Vagina (tissue), 2 donors: ENCODE measurements around the gene ATP8A1. TPM values are rescaled to one million over a fixed set of nuclear protein-coding genes. Genes with fewer than 3 reads are reported as not detected.

Source experiments
- DNase-seq, 2 donors: peaks; one replicate each; pipeline ENCODE4 v3.0.0-alpha.2; 2017; ENCODE audit errors: extremely low spot score in 2 of 2
- H3K27ac ChIP-seq: fragments of 200-600 bp; sonication (generic); one replicate; pipeline ENCODE4 v1.5.1; 2019
- H3K27me3 ChIP-seq: fragments of 200-600 bp; sonication (generic); one replicate; pipeline ENCODE4 v1.5.1; 2019
- H3K36me3 ChIP-seq, 2 donors: fragments of 200-600 bp; sonication (generic); one replicate each; pipeline ENCODE4 v1.5.1; 2017 to 2019
- H3K4me1 ChIP-seq: fragments of 200-600 bp; sonication (generic); one replicate; pipeline ENCODE4 v1.5.1; 2019
- H3K4me3 ChIP-seq, 2 donors: fragments of 200-600 bp; sonication (generic); 1 replicate in 1 of 2; 2 replicates in 1 of 2; pipeline ENCODE4 v1.5.1; 2016 to 2019
- H3K9me3 ChIP-seq: fragments of 200-600 bp; sonication (generic); one replicate; pipeline ENCODE4 v1.5.1; 2019
- CTCF ChIP-seq, 3 experiments: fragments of 450-650 bp in 2 of 3; fragments of 200-600 bp in 1 of 3; sonication (generic) in 1 of 3; IDR thresholded peaks; one replicate each; pipeline ENCODE4 v1.5.1; 2017 to 2019; ENCODE audit warnings: antibody characterized with exemption in 3 of 3, mild to moderate bottlenecking in 2 of 3, moderate library complexity in 2 of 3
- POLR2A ChIP-seq, 2 donors: fragments of 450-650 bp; IDR thresholded peaks; one replicate each; pipeline ENCODE4 v1.6.1; 2017; ENCODE audit warnings: antibody characterized with exemption in 2 of 2, mild to moderate bottlenecking in 2 of 2, moderate library complexity in 2 of 2
- POLR2AphosphoS5 ChIP-seq, 2 donors: sonication (generic); formaldehyde crosslinking; IDR thresholded peaks; one replicate each; pipeline ENCODE4 v1.9.0; 2017; ENCODE audit warnings: antibody characterized with exemption in 2 of 2, mild to moderate bottlenecking in 2 of 2, low read depth in 1 of 2; ENCODE audit not compliant: insufficient read depth in 1 of 2
- intact Hi-C: fragments of 100-400 bp; cut with DNase I; formaldehyde crosslinking; loops from one replicate; pipeline ENCODE4 v1.15.1; 2023
- total RNA-seq: library from RNA; depleted of rRNA; stranded (reverse); fragments of >200 nt; gene quantifications from one replicate; pipeline ENCODE4 v1.2.3, GENCODE V29; 2016

The ATP8A1 gene
- total RNA-seq, 1 donor from 2014 or later: 10.8 TPM

- intact Hi-C loops: no loop called here
- no peak for TF ChIP-seq POLR2AphosphoS5 (IDR thresholded peaks at IDR 0.05; ENCODE audit: insufficient read depth in 1 of 2, low read depth in 1 of 2)
- no peak for TF ChIP-seq CTCF (IDR thresholded peaks at IDR 0.05)
- no peak for TF ChIP-seq POLR2A (IDR thresholded peaks at IDR 0.05)
- Histone ChIP-seq H3K4me1 (no peaks in the 10 kb centered on the region), H3K36me3 (no peaks in the 10 kb centered on the region), H3K9me3 (no peaks in the 10 kb centered on the region), H3K27ac (no peak overlapping the region), H3K27me3 (no peaks in the 10 kb centered on the region), H3K4me3 (no peak overlapping the region)
- DNase-seq: no peak
Observed at GRCh38 chr4:42596918-42597317, 60.0 kb downstream of the ATP8A1 start.

GRCh38 chr4:42594888-42595287, 62.0 kb downstream of the ATP8A1 start:
- no peak overlapping the region for H3K27ac ChIP-seq
- H3K9me3 ChIP-seq: no peaks in the 10 kb centered on the region
- intact Hi-C loops: no loop called here
- no peak for TF ChIP-seq CTCF (IDR thresholded peaks at IDR 0.05)
- no peak for TF ChIP-seq POLR2A (IDR thresholded peaks at IDR 0.05)
- no peak for TF ChIP-seq POLR2AphosphoS5 (IDR thresholded peaks at IDR 0.05; ENCODE audit: insufficient read depth in 1 of 2, low read depth in 1 of 2)
- no peak for DNase-seq
- no peak overlapping the region for H3K4me3 ChIP-seq
- no peaks in the 10 kb centered on the region for H3K4me1 ChIP-seq
- no peaks in the 10 kb centered on the region for H3K36me3 ChIP-seq
- H3K27me3 ChIP-seq: no peaks in the 10 kb centered on the region

GRCh38 chr4:42588909-42589308, 68.0 kb downstream of the ATP8A1 start:
- H3K27me3 ChIP-seq: no peaks in the 10 kb centered on the region
- no peak for DNase-seq
- H3K4me3 ChIP-seq: no peak overlapping the region
- intact Hi-C loops: no loop called here
- H3K9me3 ChIP-seq: no peaks in the 10 kb centered on the region
- no peaks in the 10 kb centered on the region for H3K4me1 ChIP-seq
- no peak overlapping the region for H3K27ac ChIP-seq
- no peaks in the 10 kb centered on the region for H3K36me3 ChIP-seq
- no peak for TF ChIP-seq POLR2AphosphoS5 (IDR thresholded peaks at IDR 0.05; ENCODE audit: insufficient read depth in 1 of 2, low read depth in 1 of 2)
- TF ChIP-seq POLR2A (IDR thresholded peaks at IDR 0.05): no peak
- no peak for TF ChIP-seq CTCF (IDR thresholded peaks at IDR 0.05)

GRCh38 chr4:42586775-42587174, 70.1 kb downstream of the ATP8A1 start:
- H3K4me3 ChIP-seq: no peak overlapping the region
- DNase-seq: no peak
- H3K36me3 ChIP-seq: no peaks in the 10 kb centered on the region
- H3K4me1 ChIP-seq: no peaks in the 10 kb centered on the region
- no peaks in the 10 kb centered on the region for H3K27me3 ChIP-seq
- TF ChIP-seq POLR2AphosphoS5 (IDR thresholded peaks at IDR 0.05; ENCODE audit: insufficient read depth in 1 of 2, low read depth in 1 of 2): no peak
- no peak for TF ChIP-seq POLR2A (IDR thresholded peaks at IDR 0.05)
- no peak for TF ChIP-seq CTCF (IDR thresholded peaks at IDR 0.05)
- no peaks in the 10 kb centered on the region for H3K9me3 ChIP-seq
- H3K27ac ChIP-seq: no peak overlapping the region
- intact Hi-C loops: no loop called here

- H3K36me3 ChIP-seq: no peaks in the 10 kb centered on the region
- H3K27me3 ChIP-seq: no peaks in the 10 kb centered on the region
- intact Hi-C loops: no loop called here
- H3K4me1 ChIP-seq: no peaks in the 10 kb centered on the region
- H3K4me3 ChIP-seq: no peak overlapping the region
- no peaks in the 10 kb centered on the region for H3K9me3 ChIP-seq
- no peak overlapping the region for H3K27ac ChIP-seq
- no peak for TF ChIP-seq POLR2AphosphoS5 (IDR thresholded peaks at IDR 0.05; ENCODE audit: insufficient read depth in 1 of 2, low read depth in 1 of 2)
- no peak for TF ChIP-seq POLR2A (IDR thresholded peaks at IDR 0.05)
- TF ChIP-seq CTCF (IDR thresholded peaks at IDR 0.05): no peak
- no peak for DNase-seq
Observed at GRCh38 chr4:42579903-42580302, 77.0 kb downstream of the ATP8A1 start.
